Right forelimb (tissue), 1 donor: Measurements from ENCODE around the gene SLCO4A1.

Experiments used
- DNase-seq: peaks from one replicate; pipeline ENCODE4 v3.0.0-alpha.2; 2018

SLCO4A1 gene

GRCh38 chr20:62702895-62703852, 60.9 kb downstream of the SLCO4A1 start:
- no peak for DNase-seq

GRCh38 chr20:62703853-62704228, 61.5 kb downstream of the SLCO4A1 start:
- DNase-seq = no peak

GRCh38 chr20:62704341-62704948, 62.1 kb downstream of the SLCO4A1 start:
- peak; percentile 91 for DNase-seq

- no peak for DNase-seq
These were observed 63.3 kb downstream of the SLCO4A1 start for GRCh38 chr20:62705627-62706026.

GRCh38 chr20:62706344-62706743, 64.0 kb downstream of the SLCO4A1 start:
- no peak for DNase-seq

- no peak for DNase-seq
These were observed 64.6 kb downstream of the SLCO4A1 start for GRCh38 chr20:62706857-62707256.

GRCh38 chr20:62707276-62707920, 65.1 kb downstream of the SLCO4A1 start:
- DNase-seq = no peak

GRCh38 chr20:62707921-62708521, 65.7 kb downstream of the SLCO4A1 start:
- DNase-seq = no peak

- DNase-seq = no peak
These were observed 66.6 kb downstream of the SLCO4A1 start, which contains the start of gene NTSR1 for GRCh38 chr20:62708591-62709536. Gene NTSR1 (plus strand): TSS chr20:62708836. CDS start chr20:62709208, 372 bp downstream.

GRCh38 chr20:62709537-62709905, 67.2 kb downstream of the SLCO4A1 start:
- DNase-seq = no peak

- DNase-seq = no peak
These were observed 68.0 kb downstream of the SLCO4A1 start for GRCh38 chr20:62710221-62710885.

- no peak for DNase-seq
These were observed 68.8 kb downstream of the SLCO4A1 start for GRCh38 chr20:62710886-62711702.

GRCh38 chr20:62711703-62712101, 69.4 kb downstream of the SLCO4A1 start:
- DNase-seq = no peak

GRCh38 chr20:62712606-62713005, 70.3 kb downstream of the SLCO4A1 start:
- DNase-seq = no peak

GRCh38 chr20:62714006-62714405, 71.7 kb downstream of the SLCO4A1 start:
- no peak for DNase-seq

GRCh38 chr20:62714799-62715198, 72.5 kb downstream of the SLCO4A1 start:
- DNase-seq = no peak

GRCh38 chr20:62715201-62715600, 72.9 kb downstream of the SLCO4A1 start:
- DNase-seq = no peak

GRCh38 chr20:62716198-62716940, 74.1 kb downstream of the SLCO4A1 start:
- DNase-seq = no peak

GRCh38 chr20:62716941-62717310, 74.6 kb downstream of the SLCO4A1 start:
- no peak for DNase-seq

- DNase-seq = no peak
These were observed 75.6 kb downstream of the SLCO4A1 start for GRCh38 chr20:62717933-62718332.
